GM19043 (cell line): ENCODE data around the gene TRIM66.

Experiments
- ATAC-seq: cut with Tn5 transposase; IDR thresholded peaks from one replicate; pipeline ENCODE4 v1.9.1; 2021; ENCODE audit warnings: low read depth; ENCODE audit not compliant: unreplicated experiment

TRIM66 gene, protein sequence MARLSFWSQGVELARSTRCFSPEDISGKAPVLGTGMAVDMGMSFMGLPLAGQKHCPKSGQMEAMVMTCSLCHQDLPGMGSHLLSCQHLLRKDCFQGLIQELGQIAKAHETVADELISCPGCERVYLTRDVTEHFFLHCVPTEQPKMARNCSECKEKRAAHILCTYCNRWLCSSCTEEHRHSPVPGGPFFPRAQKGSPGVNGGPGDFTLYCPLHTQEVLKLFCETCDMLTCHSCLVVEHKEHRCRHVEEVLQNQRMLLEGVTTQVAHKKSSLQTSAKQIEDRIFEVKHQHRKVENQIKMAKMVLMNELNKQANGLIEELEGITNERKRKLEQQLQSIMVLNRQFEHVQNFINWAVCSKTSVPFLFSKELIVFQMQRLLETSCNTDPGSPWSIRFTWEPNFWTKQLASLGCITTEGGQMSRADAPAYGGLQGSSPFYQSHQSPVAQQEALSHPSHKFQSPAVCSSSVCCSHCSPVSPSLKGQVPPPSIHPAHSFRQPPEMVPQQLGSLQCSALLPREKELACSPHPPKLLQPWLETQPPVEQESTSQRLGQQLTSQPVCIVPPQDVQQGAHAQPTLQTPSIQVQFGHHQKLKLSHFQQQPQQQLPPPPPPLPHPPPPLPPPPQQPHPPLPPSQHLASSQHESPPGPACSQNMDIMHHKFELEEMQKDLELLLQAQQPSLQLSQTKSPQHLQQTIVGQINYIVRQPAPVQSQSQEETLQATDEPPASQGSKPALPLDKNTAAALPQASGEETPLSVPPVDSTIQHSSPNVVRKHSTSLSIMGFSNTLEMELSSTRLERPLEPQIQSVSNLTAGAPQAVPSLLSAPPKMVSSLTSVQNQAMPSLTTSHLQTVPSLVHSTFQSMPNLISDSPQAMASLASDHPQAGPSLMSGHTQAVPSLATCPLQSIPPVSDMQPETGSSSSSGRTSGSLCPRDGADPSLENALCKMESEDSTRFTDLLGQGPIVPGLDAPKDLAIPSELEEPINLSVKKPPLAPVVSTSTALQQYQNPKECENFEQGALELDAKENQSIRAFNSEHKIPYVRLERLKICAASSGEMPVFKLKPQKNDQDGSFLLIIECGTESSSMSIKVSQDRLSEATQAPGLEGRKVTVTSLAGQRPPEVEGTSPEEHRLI (N-terminal part only)

GRCh38 chr11:8682303-8683114 lies at the start of gene TRIM66, which contains the start of gene RPL27A:
TSS of gene TRIM66 (minus strand) at chr11:8682665. CDS start at chr11:8672274, 10,391 bp downstream.
TSS of gene RPL27A (plus strand) at chr11:8682792. CDS start at chr11:8682814, 22 bp downstream.
- peak; percentile 96 for ATAC-seq

- ATAC-seq = no peak
Measured at GRCh38 chr11:8731647-8732323, 49.3 kb upstream of the TRIM66 start.

DNA sequence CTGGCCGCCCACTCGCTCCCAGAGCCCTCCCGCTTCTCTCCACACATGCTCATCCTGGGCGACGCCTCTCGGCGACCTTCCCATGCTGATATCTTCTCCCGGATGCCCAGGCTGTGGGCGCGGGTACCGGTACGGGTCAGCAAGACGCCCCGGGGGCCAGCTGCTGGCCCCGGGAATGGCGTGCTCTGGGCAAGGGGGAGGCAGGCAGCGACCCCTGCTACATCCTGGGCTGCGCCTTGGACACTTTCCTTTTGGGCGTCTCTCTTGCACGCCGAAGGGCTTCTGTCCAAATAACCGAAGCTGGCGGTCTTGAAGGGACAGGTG lies 48.2 kb upstream of the TRIM66 start:
- ATAC-seq = no peak

DNA sequence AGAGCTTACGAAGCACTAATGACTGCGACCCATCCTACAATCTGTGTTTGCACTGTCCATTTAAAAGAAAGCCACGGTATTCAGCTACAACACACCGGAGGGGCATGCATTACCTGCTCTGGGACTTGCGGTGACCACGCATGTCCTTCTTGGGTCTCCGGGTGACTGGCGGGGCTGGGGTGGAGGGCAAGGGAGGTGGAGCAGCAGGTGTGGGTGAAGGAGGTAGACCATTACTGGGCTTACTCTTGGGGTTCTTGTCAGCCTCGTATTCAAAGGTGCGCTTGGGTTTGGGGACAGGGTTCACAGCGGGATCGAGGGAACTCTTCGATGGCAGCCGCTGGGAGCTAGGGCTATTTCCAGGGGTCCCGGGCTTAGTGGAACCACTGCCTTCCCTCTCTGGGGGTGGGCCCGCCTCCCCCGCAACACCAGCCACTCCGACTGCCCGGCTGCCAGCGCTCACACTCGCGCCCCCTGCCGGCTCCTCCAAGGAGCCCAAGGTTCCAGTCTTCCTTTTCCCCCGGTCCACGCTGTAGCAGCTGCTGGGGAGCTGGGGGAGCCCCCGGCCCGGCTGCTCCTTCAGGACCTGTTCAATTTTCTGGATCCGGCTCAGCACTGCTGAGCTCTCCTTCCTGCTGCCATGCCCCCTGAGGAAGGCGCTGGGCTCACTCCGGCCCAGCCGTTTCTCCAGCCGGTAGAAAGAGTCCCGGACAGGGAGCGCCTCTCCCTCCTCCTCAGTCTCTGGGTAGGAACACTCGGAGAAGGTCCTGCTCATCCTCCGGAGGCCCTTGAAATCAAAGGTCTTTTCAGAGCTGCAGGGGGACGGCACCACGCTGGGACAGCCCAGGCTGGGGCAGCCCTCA lies 47.6 kb upstream of the TRIM66 start:
- ATAC-seq = no peak

- no peak for ATAC-seq
Measured at GRCh38 chr11:8729067-8729466, 46.6 kb upstream of the TRIM66 start.

- ATAC-seq = no peak
Measured at GRCh38 chr11:8728563-8728962, 46.1 kb upstream of the TRIM66 start.

- no peak for ATAC-seq
Measured at GRCh38 chr11:8726395-8726794, 43.9 kb upstream of the TRIM66 start.

- no peak for ATAC-seq
Measured at GRCh38 chr11:8724682-8725081, 42.2 kb upstream of the TRIM66 start.

DNA sequence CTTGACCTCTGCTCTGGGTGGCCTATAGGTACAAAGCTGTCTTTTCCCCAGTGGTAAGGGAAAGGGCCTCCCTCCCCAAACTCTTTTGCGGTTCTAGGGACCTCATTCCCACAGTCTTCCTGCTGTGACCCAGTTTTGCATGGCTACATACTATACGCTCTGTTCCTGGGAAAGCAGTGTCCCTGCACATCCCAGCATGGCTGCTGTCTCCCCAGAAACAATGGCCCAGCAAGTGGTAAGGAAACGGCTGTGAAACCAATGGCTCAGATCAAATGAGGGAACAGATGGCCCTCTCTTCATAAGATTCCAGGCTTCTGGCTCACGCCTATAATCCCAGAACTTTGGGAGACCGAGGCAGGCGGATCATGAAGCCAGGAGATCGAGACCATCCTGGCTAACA lies 41.2 kb upstream of the TRIM66 start:
- no peak for ATAC-seq

DNA sequence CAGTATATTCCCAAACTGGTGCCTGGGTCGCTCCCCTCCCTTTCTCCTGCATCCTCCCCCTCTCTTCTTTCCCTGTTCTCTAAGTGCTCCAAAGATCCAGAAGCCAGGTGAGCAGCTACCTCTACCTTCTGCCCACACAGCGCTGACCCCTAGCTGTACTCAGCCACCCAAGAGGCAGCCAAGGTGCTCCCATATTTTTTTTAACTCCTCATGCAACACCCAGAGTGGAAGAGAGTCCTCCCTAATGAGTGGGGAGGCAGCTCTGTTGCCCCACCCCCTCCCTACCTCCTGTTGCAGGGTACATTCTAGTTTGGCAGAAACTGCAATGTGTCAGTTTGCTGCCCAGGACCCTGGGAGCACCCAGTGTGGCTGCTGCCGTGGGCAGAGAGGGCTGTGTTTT lies 40.3 kb upstream of the TRIM66 start:
- no peak for ATAC-seq

DNA sequence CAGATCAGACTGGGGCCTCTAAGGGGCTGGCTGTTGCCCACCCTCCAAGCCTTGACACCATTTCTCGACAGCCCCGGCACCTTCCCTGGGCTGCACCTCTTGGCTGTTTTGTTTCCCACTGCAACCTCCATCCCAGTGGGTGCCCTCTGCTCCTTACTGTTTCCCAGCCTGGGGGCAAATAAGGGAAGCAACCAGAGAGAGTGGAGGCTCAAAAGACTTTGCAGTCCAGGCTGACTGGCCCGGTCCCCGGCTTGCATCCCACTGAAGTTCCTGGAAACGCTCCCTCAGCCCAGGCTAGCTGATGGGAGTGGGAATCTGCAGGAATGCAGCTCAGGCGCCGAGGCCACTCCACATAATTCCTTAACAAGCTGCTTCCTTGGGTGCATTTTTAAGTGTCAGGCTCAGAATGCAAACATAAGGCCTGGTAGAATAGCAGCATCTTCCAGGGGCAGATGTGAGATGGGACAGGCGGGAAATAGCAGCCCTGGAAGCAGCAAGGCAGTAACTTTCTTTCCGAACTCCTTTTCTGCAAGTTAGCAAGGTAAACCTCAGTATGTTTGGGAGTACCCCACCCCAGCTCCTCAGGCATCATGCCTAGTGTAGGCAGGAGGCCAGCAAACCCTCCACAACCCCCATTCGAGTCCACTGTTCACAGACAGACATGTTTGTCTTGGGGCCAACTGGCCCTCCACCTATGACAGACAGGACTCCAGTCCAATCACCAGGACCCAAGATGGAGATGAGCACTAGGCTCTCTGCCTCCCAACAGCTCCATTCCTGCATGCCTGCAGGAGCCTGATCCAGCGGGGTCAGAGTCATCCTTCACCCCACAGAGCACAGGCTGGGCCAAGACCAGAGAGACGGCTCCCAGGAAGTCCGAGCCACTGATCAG lies 39.4 kb upstream of the TRIM66 start:
- ATAC-seq = no peak

DNA sequence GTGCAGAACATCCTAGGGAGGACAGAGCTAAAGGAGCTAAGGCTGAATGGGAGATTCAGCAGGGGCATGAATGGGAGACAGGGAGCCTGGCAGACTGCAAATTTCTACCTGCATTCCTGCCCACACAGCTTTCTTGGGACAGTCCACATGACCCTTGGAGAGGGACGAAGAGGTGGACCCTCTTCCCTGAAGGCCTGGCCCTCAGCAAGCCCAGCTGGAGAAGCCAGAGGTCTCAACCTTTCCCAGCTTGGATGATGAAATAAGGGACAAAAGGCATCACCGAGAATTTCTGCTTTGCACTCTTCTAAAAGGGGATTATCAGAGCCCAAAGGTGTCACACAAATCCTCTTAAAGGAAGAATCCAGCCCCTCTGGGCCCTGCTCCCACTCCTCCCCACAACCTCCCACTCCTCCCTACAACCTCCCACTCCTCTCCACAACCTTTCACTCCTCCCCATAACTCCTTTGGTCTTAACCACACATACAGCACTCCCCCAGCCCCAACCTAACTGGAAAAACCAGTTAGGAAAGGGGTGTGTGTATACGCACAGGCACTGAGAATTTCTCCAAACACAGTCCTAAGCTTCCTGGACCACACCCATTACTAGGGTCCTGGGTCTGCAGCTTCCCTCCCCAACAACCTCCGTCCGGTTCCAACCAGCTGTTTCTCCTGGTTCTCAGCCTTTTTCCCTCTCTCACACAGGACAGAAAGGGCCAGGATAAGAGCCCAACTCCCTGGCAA lies 38.6 kb upstream of the TRIM66 start:
- ATAC-seq = no peak

- ATAC-seq = no peak
Measured at GRCh38 chr11:8720352-8720751, 37.9 kb upstream of the TRIM66 start.

GRCh38 chr11:8719721-8720120 lies 37.3 kb upstream of the TRIM66 start:
- no peak for ATAC-seq

DNA sequence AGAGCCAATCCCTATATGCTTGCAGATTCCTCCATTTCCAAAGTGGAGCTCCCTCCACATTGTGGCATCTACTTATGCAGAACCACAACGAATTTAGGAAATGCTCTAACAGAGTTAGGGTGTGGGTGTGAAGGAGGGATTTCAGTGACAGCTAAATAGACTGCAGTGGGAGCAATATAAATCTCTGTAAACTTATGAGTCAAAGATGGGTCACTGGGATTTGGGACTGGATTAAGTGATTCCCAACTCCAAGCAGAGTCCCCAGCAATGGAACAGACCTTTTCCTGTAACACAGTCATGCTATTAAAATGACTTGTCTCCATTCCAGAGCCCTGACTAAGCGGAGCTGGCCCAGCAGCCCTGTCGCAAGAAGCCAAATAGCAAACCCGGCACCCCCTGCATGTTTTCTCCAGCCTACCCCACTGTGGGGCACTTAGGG lies 36.8 kb upstream of the TRIM66 start:
- ATAC-seq = no peak

DNA sequence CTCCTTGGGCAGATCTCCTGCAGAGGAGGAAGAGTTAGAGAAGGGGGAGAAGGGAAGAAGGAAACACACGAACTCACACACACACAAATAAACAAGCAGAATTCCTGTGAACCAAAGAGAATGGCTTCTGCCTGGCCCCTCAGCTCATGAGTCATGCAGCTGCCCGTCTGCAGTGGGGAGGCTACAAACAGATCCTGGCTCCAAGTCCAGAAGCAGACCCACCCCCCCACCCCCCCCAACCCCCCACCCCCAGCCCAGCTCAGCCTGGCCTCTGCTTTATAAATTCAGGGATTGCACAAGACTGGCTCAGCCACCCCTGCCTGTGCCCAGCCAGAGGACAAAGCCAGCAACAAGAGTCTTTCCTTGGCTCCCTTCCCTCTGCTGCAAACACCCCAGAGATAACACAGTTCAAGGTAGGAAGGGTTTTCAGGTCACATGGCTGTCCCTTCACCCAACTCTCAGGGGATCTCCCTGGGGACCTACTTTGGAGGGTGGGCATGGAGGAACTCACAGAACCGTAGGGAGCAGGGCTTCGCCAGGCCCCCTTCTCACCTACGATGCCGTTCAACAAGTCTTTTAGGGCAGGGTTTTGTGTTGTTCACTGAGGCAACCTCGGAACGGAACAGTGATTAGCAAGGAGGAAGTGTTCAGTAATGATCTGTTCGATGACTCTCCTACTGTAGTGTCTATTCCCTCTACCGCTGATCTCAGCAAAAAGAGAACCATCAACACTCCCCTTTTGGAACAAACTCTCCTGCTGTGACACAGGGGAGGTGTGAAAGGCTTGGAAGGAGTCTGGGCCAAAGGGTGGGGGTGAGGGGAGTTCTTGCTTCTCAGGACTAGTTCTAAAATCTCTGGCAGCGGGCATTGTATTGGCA lies 35.6 kb upstream of the TRIM66 start:
- no peak for ATAC-seq
